Measurements from ENCODE around the gene ACY1.

ACY1 gene

DNA sequence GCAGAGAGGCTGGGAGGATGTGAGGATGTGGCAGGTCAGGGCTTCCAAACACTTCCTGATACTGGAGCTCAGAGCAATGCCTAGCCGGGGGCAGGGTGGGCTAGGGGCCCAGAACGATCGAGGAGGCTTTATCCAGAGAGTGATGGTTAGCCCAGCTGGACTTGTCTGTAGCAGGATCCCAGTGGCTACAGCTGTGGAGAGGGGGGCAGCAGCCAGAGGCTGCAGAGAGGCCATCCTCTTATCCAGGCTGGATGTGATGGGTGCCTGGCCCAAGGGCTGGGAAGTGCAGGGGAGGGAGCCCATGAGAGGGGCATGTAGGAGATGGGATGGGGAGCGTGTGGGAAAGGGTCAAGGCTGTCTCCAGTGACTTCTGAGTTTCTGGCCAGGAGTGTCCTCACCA is 36.5 kb upstream of the ACY1 start:
- DNase-seq, result no peak

DNA sequence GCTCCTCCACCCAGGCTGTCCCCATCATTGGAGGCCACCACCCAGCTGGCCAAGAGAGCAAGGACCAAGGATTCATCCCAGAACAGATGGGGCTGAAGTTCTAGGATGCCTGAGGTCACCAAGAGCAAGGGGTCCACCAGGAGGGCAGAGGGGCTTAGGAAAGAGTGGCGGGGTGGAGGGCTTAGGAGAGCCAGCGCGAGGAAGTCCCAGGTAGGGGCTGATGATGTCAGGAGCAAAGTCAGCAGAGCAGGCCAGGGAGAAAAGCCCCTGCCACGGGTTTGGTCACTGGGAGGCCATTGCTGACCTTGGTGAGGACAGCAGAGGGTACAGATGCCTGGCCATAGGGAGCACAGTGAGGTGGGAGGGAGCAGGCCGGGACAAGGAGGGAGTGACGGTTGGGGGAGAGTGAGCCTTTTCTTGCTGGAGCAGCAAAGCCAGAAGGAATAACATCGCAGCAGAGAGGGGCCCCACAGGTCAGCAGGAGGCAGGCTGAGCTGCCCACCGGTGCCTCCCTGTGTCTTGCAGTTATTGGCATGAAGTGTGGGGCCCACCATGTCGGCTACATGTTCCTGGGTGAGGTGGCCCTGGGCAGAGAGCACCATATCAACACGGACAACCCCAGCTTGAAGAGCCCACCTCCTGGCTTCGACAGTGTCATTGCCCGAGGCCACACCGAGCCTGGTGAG is 36.0 kb upstream of the ACY1 start:
- no peak for DNase-seq

DNA sequence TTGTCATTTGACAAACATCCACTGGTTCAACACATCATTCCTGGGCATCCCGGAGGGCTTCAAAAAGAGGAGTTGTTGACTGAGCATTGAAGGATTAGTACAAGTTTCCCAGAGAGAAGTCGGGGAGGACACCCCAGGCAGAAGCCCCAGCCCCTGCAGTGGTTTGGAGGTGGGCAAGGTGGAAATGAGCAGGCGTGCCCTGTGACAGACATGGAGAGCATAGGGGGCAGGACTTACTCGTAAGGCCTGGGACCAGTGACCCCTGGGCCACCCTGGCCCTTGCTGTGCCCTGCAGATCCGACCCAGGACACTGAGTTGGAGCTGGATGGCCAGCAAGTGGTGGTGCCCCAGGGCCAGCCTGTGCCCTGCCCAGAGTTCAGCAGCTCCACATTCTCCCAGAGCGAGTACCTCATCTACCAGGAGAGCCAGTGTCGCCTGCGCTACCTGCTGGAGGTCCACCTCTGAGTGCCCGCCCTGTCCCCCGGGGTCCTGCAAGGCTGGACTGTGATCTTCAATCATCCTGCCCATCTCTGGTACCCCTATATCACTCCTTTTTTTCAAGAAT is 35.2 kb upstream of the ACY1 start:
- no peak for DNase-seq

DNA sequence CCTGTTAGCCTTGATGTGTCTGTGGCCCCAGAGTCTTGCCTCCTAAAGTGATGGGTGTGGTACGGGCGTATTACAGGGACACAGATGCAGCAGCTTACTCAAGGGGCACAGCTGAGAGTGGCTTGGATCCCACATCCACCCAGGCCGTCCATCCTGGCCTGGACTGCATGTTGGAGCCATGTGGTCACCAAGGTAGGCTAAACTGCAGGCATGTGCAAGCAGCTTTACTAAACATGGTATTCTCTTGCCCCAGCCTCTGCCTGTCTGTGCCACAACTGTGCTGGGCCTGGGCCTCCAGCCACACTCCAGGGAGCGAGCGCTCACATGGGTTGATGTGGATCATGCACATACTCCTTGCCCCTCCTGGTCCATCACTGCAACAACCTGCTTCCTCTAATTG is 34.2 kb upstream of the ACY1 start:
- DNase-seq, result no peak

DNA sequence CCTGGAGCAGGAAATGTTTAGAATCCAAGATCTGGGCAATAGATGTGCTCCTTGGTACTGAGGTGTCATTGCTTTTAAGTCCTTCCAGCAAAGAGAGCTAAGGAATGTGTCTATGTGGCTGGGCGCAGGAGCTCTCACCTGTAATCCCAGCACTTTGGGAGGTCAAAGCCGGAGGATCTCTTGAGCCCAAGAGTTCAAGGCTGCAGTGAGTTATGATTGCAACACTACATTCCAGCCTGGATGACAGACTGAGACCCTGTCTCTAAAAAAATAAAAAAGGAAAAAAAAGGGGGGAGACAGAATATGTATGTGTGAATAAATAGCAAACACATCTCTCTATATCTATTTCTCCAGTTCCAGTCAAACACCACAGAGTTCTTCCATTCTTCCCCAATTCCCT is 32.4 kb upstream of the ACY1 start:
- no peak for DNase-seq

DNA sequence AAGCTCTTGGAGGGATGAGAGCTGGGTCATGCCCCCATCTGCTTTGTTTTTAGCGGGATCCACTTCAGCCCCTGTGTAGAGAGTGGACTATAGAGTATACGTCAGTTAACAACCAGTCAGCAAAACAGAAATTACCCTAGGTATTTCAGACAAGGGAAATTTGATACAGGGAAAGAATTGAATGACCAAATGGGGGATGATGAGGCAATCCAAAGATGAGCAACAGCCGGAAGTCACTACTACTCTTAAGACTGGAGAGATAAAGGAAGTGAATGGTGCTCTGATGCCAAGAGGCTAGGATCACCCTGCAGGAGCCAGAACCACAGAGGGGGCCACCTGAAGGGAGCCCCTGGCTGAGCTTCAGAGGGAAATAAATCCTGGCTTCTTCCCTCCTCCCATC is 29.9 kb upstream of the ACY1 start:
- DNase-seq, result no peak

DNA sequence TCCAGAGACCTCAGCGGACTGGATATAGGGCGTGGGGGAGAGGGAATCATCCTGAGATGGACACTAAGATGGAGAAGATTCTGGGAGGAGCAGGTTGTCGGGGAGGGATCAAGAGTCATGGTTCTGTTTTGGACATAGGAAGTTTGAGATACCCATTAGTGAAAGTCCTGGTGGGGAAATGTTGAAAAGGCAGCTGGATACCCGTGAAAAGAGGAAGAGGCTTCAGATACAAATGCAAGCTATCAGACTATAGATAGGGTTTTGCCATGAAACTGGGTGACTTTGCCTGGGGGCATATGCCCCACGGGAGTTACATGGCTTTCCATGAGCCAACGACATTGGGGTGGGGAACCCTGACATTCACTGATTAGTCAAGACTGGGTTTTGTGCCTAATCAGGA is 29.2 kb upstream of the ACY1 start:
- no peak for DNase-seq

DNA sequence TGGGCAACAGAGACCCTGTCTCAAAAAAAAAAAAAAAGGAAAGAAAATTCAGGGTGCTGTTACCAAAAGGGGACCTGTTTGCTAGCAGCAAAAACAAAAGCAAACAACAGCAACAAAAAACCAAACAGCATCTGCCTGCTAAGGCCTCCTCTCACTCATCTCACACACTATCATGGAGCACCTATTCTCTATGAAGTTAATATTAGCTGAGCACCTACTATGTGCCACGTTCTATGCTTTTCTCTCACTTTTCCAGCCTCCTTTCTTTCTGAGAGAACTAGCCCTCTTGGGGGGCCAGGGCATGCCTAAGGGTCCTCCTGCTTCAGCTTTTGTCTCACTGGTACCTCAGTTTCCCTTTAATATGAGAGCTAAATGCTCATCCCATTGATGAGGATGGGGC is 28.6 kb upstream of the ACY1 start:
- DNase-seq, result no peak

DNA sequence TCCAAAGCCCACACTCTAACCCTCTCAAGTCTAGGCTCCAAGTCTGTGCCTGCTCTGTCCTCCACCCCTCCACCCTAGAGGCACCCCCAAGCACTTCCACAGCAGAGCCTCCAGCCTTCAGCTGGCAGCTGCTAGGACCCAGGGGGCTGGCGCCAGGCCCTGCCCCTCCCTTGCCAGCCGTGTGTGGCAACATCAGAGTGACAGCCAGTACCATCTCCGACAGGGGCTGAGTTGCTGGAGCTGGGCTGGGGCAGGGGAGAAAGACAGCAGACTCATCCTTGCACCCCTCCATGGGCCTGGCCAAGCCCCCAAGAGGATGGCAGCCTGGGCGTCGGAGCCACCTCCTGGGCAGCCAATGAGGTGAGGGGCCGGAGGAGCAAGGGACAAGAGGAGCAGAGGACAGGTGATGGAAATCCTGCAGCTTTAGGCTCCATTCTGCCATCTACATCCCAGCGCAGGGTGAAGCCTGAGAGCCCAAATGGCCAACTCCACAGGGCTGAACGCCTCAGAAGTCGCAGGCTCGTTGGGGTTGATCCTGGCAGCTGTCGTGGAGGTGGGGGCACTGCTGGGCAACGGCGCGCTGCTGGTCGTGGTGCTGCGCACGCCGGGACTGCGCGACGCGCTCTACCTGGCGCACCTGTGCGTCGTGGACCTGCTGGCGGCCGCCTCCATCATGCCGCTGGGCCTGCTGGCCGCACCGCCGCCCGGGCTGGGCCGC is 28.0 kb upstream of the ACY1 start, which contains the start of gene GPR62:
TSS of gene GPR62 (plus strand) at position 207 of the 718 bp plus-strand sequence. CDS start at position 479, 272 bp downstream.
- DNase-seq, result no peak

DNA sequence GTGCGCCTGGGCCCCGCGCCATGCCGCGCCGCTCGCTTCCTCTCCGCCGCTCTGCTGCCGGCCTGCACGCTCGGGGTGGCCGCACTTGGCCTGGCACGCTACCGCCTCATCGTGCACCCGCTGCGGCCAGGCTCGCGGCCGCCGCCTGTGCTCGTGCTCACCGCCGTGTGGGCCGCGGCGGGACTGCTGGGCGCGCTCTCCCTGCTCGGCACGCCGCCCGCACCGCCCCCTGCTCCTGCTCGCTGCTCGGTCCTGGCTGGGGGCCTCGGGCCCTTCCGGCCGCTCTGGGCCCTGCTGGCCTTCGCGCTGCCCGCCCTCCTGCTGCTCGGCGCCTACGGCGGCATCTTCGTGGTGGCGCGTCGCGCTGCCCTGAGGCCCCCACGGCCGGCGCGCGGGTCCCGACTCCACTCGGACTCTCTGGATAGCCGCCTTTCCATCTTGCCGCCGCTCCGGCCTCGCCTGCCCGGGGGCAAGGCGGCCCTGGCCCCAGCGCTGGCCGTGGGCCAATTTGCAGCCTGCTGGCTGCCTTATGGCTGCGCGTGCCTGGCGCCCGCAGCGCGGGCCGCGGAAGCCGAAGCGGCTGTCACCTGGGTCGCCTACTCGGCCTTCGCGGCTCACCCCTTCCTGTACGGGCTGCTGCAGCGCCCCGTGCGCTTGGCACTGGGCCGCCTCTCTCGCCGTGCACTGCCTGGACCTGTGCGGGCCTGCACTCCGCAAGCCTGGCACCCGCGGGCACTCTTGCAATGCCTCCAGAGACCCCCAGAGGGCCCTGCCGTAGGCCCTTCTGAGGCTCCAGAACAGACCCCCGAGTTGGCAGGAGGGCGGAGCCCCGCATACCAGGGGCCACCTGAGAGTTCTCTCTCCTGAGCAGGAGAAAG is 27.2 kb upstream of the ACY1 start:
- DNase-seq, result no peak

DNA sequence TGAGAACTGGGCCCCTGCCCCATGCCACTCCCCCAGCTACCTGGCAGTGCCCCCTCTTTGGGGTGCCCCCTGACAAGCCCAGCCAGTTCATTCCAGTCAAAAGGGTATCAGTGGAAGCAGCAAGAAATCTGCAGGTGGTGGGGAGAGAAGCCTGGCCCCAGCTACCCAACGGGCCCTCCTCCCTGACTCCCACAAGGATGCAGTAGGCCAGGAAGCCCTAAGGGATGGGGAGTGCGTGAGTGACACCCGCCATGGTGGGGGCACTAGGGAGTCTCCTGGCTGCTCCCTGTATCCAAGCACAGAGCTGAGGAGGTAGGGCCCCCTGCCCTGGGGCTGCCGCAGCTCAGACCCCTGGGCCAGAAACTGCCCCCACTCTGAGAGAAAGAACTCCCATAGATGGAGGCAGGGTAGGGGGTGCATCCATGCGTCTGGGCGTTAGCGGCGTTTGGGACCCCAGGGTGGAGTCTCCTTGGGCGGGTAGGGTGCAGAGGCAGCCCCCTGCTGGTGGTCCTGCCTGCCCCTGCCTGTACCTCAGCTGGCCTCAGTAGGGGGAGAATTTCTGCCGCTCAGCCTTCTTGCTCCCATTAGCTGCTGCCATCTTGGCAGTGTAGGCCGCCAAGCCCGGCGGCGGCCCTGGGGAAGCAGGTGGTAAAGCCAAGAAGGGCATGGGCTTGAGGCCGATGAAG is 25.7 kb upstream of the ACY1 start:
- DNase-seq, result no peak

DNA sequence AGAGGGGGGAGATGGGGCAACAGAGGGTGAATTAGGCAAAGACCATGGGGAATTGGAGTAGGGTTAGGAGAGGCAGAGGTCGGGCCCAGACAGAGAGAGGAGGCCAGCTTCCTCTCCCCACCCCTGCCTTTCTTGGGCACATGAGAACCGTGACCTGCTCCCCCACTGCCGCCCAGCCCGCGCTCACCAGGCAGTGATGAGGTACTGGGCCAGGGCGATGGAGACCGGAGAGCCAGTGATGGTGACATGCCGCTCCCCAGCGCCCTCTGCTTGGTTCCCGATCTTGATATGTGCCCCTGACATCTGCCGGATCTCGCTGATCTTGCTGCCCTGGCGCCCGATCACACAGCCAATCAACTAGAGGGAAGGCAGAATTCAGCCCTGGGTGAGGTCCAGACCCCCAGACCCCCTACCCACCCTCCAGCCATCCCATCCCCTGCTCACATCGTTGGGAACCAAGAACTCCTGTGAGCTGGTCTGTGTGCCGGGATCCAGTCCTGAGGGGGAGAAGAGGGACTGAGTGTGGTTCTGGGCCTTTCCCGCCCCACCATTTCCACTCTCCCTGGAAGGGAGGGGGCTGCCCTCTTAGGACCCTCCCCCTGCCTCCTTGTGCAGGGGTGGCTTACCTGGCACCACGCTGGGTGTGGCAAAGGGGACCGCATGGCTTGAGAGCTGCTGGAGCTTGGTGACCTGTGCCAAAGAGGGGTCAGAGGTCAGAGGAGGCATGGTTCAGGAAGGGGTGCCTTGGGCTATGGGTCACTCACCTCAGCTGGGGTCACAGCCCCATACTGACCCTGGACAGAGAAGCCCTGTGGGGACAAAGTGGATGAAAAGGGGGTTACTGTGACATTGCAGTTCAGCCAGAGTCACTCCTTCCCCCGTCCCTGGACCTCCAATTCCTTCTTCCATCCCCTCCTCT is 24.5 kb upstream of the ACY1 start:
- no peak for DNase-seq

DNA sequence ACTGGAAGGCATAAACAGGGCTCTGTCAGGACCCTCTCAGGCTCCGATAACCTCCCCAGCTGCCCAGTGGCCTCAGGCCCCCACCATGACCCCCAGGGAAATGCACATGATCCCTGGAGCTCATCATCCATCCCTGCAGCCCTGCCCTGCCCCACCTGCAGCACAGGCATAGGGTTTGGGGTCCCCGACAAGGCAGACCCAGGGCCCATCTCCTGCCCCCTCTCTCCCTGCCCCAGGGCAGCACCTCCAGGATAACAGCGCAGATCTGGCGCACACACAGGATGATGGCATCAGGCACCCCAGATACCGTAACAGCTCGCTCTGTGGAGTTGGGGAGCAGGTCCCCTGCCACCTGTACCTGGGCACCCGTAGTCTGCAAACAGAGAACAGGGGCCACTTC is 23.7 kb upstream of the ACY1 start:
- no peak for DNase-seq

DNA sequence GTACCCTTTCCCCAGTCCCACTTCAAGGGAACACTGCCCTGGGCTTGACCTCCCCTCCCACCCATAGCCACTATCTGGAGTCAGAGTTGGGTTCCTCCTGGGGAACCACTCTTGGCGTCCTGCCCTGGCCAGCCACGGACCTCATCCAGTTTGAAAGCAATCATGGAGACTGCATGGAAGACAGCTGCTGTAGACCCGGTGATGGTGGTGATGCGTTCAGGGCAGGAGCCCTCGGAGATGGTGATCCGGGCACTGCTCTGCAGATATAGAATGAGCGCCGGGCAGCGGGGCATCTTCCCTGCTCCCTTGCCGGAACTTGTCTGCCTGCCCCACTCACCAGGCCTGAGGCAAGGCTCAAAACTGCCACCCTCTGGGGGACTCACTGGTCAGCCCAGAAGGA is 22.9 kb upstream of the ACY1 start:
- DNase-seq, result no peak

DNA sequence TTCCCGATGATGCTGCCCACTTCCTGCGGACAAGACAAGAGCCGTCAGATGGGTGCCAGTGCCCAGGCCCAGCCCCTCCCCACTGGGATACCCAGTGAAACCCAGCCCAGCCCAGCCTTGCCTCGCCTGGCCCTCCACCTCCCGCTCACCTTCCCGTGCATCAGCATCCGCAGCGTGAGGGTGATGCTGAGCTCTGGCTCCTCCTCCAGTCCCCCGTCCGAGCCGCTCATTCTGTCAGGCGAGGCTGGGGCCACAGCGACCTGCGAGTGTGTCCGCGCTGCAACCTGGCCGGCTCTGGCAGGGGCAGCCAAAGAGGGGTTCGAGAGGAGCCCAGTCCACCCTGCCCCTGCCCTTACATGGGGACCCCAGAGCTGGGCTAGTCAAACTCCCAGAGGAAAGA is 22.3 kb upstream of the ACY1 start:
- DNase-seq, result no peak

DNA sequence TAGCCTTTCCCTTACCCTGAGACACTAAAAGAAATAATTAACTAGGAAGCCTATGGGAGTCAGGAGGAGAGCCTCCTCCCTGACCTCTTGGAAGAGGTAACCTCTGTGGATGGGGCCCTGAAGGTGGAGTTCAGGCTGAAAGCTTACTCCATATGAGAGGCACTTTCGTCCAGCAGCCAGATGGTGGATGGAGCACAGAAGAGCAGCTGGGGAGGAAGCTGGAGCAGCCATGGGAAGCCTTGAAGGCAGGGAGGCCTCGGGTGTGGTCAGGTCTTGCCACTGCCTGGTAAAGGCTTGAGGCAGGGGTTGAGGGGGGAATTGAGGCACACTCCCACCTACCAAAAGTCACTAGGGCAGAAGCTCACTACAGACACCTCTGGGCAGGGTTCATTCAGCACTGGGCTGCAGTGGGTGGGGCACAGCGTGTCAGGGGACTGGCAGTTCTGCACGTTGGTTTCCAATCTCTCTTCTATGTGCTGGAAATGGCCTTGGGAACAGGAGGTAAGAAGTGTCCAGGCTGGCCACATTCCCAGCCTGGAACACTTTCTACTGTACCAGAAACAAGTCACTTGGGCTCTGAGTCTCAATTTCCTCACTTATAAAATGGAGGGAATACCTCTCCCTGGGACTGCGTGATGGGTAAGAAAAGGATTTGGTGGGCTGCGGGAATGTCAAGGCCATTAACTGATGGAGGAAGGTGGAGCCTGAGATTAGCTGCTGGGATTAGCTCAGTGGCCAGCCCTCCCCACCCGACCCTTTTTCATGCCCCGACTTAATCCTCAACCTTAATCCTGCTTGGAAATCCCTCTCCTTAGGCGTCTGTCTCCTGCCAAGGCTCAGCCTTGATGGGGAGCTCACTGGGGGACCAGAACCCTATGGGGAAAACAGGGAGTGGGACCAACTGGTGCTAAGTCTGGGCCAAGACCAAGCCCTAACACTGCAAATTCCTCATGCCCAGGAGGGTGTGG is 21.4 kb upstream of the ACY1 start:
- no peak for DNase-seq

DNA sequence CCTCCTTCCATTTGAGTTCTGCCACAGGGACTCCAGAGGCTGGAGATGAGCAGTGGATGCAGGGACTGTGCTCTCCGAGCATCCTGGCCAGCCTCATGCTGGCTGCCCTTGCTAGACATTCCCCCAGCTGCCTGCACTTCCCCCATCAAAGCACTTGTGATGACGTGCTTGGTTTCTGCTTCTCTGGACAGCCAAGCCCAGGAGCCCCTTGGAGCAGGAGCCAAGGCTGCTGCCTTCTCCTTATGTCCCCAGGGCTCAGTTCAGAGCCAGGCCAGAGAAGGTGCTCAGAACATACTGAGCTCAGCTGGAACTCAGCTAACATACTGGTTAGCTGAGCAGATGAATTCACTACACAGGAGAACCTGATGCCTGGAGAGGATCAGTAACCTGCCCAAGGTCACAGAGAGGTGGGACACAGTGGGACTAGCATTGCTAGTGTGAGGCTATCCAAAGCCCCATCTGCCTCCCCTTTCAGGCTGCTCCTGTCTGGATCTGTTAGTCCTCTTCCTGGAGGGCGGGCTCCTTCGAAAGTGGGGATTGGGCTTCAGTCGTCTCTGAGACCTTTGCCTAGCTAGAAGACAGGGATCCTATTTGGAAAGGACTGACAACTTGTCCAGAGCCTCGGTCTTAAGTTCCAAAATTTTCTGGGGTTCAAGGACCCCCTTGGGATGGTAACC is 20.3 kb upstream of the ACY1 start:
- DNase-seq, result no peak

DNA sequence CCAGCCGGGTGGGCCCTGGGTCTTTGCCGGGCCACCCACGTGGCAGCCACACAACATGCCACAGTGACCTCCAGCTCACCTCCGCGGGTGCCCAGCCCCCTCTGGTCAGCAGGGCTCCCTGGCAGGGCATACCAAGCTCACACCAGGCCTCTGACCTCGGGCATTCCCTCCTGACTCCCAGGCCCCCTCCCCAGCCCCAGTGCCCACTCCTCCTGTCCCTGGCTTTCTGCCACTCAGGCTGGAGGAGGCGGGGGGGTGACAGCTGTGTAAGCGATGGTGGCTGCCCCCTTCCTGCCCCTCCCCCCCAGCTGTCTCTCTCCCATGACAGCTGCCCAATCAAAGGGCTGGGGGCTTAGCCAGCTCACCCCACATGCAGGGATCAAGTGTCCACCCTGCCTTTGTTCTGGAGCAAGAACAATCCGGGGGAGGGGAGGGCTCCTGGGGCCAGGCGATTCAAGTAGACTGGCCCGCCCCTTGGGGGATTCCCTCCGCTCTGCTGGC is 19.3 kb upstream of the ACY1 start:
- DNase-seq, result no peak

DNA sequence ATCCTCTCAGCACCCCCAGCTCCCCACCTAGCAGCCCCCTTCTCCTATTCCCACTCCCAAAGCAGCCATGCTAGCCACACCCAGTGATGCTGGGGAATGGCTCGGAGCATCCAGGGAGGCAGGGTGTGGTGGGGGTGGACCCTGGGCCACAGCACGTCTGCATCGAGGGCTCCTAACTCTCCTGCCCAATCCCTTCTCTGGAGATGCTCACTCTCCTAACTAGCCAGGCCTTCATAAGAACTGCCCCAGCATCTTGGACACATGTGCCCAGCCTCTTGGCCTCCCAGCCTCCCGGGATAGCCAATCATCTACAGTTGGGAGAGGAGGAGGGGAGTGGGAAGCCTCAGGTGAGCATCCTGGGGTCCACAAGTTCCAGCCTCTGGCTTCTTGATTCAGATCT is 18.8 kb upstream of the ACY1 start:
- no peak for DNase-seq

DNA sequence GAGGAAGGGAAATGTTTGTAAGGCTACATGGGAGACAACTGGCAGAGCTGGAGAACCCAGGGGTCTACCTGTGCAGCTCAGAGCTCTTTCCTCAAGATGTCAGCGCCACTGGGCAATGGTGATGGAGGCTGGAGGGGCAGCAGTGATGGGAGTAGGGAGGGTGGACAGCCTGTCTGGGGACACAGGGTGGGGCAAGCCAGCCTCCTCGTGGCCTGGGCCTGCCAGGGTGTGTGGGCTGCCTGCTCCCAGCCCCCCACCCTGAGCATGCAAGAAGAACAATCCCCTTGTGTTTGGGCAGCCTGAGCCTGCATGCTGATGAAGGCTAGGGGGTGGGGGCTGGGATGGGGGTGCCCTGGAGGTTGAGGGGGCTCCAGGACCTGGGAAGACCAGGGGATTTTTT is 17.3 kb upstream of the ACY1 start:
- no peak for DNase-seq
